Measurements from ENCODE around the gene BLOC1S2.

DNA sequence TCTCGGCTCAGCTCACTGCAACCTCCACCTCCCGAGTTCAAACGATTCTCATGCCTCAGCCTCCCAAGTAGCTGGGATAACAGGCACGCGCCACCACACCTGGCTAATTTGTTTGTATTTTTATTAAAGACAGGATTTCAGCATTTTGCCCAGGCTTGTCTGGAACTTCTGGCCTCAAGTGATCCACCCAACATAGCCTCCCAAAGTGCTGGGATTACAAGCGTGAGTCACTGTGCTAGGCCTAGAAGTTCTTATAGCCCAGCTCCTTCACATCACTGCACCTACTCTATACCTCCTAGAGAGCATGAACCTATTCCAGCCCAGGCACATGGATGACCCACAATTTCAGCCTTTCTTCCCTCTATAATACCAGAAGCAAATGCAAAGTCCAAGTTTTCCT, 1.3 kb upstream of the BLOC1S2 start:
- TF ChIP-seq E2F5 (CRISPR knock-in tag; IDR thresholded peaks at IDR 0.05) (no peak), JUN (CRISPR knock-in tag; IDR thresholded peaks at IDR 0.05) (no peak), MAX (CRISPR knock-in tag; IDR thresholded peaks at IDR 0.05) (no peak), SMAD4 (CRISPR knock-in tag; IDR thresholded peaks at IDR 0.05) (no peak), TEAD4 (CRISPR knock-in tag; IDR thresholded peaks at IDR 0.05) (no peak)
- TF ChIP-seq, protein P1, sequence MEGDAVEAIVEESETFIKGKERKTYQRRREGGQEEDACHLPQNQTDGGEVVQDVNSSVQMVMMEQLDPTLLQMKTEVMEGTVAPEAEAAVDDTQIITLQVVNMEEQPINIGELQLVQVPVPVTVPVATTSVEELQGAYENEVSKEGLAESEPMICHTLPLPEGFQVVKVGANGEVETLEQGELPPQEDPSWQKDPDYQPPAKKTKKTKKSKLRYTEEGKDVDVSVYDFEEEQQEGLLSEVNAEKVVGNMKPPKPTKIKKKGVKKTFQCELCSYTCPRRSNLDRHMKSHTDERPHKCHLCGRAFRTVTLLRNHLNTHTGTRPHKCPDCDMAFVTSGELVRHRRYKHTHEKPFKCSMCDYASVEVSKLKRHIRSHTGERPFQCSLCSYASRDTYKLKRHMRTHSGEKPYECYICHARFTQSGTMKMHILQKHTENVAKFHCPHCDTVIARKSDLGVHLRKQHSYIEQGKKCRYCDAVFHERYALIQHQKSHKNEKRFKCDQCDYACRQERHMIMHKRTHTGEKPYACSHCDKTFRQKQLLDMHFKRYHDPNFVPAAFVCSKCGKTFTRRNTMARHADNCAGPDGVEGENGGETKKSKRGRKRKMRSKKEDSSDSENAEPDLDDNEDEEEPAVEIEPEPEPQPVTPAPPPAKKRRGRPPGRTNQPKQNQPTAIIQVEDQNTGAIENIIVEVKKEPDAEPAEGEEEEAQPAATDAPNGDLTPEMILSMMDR (IDR thresholded peaks at IDR 0.05), result no peak
